Fibroblast of the conjunctiva (primary cell): ENCODE results near the gene TBCK.
"Not testable (repeated sequence)": the region's sequence is repeated elsewhere in the genome, so short reads cannot be mapped to it uniquely, and the experiment has no call there.

Experiments
- DNase-seq: peaks from one replicate; pipeline ENCODE4 v3.0.0-alpha.2; 2010; ENCODE audit warnings: low read depth

Gene TBCK

DNA sequence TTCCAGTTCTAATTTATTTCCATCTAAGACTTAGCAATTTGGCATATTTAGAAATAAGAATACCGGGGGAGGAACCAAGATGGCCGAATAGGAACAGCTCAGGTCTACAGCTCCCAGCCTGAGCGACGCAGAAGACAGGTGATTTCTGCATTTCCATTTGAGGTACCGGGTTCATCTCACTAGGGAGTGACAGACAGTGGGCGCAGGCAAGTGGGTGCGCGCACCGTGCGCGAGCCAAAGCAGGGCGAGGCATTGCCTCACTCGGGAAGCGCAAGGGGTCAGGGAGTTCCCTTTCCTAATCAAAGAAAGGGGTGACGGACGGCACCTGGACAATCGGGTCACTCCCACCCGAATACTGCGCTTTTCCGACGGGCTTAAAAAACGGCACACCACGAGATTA lies 102.7 kb downstream of the TBCK start:
- DNase-seq, result not testable (repeated sequence)

DNA sequence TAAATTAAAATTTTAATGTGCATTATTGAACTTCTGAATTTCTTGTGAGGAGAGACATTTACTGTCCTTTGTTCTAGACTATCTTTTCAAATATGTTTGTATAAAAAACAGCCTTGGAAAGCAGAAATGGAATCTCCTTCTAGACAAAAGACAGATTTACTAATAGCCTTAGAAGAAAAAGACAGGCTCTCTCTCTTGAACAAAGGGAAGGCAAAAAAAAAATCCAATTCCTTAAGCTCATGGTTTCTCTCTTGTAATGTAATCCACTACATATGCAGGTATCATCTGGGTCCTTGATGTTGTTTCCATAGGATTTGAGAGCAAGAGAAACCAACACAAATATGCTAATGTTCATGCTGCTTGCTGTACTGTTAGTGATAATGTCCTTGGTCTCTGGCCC lies 106.0 kb downstream of the TBCK start:
- no peak for DNase-seq

DNA sequence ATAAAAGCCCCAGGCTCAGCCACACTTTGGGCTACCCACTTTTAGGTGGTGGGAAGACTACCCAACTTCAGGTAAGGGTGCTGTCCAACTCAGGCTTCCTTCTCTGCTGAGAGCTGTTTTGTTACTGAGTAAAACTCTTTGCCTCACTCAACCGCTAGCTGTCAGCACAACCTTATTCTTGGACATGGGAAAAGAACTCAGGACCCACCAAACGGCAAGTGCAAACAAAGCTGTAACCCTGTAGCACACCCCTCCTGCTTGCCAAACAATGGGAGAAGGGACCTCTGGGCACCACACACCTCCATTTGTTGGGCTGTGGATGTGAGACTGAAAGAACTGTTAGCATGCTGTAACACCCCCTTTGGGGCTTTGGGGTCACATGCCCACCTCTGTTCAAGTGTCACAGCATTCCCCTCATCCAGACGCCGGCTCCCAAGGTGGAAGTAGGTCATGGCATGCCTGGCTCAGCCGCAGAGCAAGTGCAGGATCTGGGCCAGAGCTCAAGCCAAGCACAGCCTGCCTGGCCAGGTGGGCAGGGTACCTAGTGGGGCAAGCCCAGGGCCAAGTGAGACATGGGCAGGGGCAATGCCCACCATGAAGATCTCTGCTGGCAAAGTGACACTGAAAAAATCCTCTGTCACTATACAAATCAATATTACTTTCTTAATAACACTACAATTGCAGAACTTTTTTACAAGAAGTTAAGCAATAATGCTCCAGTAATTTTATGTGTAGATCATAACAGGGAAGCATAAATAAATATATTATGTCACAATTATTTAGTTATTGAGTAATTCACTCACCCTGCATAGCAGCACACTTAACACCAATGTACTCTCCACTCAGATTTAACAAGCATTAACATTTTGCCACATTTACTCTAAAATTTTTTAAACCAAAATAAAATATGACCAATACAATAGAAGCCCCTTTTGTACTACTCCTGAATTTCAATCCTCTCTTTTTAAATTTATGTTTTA lies 107.2 kb downstream of the TBCK start:
- no peak for DNase-seq

DNA sequence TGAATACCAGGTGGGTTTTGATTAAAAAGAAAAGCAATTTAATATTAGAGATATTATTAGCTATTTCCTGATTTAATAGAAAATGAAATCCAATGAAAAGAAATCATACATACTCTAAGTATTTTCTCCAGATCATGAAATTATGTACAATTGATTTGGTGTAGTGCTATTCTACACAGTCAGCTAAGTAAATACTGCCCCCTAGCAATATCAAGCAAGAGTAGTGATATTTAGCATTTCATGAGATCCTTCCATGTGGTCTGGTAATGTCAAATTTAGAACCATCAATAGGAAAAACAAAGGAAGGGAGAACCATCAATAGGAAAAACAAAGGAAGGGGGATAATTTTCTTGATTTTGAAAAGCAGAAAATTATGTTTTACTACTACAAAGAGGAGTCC lies 114.6 kb downstream of the TBCK start:
- DNase-seq, result peak; percentile 9

DNA sequence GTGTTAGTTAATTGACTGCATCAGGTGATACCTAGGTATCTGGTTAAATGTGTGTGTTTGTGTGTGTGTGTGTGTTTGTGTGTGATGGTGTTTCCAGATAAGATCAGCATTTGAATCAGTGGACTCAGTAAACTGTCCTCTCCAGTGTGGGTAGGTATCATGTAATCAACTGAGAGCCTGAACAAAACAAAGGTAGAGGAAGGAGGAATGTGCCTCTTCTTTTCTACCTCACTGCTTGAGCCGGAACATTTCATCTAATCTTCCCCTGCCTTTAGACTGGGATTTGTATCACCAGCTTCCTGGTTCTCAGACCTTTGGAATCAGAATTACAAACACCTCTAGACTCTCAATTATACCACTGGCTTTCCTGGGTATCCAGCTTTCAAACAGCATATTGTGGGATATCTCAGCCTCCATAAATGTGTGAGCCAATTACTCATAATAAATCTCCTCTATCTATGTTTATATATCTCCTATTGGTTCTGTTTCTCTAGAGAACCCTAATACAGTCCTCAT lies 120.5 kb downstream of the TBCK start:
- DNase-seq, result no peak

DNA sequence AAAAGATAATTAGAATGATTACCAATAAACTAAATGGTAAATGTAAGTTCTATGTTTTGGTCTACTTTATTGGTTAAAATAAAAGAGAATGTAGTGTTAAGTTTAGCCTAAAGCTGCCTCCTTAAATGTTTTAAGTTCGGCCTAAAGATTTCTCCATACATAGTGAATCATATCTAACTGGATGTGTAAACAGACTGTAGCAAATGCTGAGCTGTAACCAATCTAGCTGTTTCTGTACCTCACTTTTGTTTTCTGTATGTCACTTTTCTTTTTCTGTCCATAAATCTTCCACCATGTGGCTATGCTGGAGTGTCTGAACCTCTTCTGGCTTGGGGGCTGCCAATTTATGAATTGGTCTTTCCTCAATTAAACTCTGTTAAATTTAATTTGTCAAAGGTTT lies 121.2 kb downstream of the TBCK start:
- no peak for DNase-seq

DNA sequence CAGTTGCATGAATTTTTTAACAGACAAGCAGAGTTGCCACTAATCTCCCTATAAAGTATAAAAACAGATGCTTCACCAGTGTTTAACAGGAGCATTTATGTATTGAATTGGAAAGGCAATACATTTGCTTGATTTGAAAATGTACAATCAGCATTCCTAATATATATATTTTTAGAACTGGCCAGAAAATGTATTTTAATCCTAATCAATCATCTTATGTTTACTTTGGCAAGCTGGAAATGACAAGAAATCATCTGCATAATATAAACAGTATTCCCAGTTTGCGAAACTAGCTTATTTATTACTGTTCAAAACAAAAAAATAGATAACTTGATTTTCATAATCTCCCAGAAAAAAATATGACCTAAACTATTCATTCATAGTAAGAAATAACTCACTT lies 123.9 kb downstream of the TBCK start:
- no peak for DNase-seq

DNA sequence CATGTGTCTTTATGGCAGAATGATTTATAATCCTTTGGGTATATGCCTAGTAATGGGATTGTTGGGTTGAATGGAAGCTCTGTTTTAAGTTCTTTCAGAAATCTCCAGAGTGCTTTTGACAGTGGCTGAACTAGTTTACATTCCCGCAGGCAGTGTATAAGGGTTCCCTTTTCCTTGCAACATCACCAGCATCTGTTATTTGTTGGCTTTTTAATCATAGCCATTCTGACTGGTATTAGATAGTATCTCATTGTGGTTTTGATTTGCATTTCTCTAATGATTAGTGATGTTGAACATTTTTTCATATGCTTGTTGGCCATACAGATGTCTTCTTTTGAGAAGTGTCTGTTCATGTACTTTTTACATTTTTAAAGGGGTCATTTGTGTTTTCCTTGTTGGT lies 129.8 kb downstream of the TBCK start:
- no peak for DNase-seq

DNA sequence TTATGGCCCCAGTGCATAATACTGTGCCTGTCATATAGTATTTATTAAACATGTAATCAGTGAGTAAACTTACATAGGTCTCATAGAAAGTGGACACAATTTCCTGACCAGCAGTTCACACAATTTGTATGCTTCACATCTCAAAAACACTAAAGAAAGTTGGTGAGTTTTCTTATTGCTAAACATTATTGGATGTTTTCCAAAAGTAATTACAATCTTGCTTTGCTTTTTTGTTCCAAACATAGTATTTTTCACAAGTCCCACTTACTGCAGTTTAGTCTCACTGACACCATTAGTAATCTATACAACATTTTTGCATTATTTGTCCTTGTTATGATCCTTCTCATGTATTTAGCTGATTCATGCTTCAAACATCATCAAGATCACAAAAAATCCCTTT lies 132.5 kb downstream of the TBCK start:
- no peak for DNase-seq

DNA sequence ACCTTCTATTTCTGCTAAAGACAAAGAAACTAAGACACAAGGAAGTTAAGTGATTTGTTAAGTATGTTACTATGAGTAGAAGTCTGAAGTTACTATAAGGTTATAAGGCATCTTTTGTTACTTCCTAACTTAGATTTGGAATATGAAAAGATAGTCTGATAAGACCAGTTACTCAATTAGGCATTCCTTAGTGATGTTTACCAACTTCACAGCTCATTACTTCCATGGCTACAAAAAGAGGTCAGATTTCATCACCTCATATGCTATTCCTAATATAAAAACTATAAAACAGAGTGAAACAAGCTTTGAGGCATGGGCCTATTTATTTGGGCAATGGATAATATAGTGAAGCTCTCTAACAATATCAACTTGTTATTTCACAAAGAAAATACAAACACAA lies 143.1 kb downstream of the TBCK start:
- no peak for DNase-seq

DNA sequence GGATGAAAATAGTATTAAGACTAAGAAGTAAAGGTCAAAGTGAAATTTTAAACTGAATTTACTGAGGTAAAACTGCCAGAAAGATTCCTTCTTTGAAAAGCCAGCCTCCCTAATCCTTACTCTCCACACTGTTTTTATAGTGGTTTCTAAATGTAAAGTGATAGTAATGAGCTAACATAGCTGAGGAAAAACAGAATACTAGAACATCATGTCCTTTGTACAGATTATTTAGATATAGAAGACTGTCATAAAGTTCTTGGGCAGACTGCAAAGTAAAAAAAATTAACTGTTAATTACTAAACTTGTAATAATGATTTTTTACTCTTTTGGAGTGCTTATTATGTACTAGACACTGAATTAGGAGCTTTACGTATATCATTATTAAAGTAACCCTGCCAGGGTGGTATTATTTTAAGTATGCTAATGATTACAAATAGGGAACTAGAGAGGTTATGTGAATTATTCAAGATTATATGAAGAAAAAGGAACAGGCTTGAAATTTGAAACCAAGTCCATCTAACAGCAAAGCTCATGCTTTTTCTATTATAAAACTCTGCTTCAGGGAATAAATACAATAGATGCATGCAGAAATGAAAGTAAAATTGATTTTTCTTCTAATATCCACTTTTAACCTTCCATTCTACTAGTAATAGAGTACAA lies 150.5 kb downstream of the TBCK start:
- no peak for DNase-seq

DNA sequence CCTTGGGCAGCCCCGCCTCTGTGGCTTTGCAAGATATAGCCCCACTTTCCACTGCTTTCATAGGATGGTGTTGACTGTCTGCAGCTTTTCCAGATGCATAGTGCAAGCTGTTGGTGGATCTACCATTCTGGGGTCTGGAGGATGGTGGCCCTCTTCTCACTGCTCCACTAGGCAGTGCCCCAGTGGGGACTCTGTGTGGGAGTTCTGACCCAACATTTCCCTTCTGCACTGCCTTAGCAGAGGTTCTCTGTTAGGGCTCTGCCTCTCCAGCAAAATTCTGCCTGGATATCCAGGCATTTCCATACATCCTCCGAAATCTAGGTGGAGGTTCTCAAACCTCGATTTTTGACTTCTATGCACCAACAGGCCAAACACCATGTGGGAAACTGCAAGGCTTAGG lies 153.7 kb downstream of the TBCK start:
- DNase-seq, result no peak

DNA sequence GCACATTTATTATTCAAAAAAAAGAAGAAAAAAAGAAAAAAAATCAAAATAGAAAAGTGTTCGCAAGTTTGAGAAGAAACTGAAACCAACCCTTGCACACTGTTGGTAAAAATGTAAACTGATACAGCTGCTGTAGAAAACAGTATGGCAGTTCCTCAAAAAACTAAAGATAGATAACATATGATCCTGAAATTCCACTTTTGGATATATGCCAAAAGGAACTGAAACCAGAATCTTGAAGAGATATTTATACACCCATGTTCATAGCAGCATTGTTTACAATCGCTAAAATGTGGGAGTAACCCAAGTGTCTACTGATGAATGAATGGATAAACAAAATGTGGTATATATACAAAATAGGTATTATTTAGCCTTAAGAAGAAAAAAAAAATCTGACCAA lies 155.4 kb downstream of the TBCK start:
- DNase-seq, result no peak

DNA sequence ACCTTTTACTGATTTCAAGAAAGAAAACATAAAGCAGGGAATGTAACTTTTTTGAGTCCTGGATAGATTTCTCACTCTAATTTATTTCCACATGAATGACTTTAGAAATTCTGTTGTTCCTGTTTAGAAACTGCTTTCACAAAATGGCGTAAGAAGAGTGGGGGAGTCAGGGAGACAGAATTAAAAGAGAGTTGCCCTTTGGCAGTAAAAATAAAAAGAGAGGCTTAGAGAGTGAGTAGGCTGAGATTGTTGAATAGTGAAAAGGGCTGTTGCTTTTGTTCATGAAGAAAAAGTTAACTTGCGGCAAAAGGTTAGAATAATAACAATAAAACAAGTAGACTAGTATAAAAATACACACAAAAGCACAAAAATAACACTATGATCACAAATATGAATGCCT lies 166.1 kb downstream of the TBCK start:
- no peak for DNase-seq

DNA sequence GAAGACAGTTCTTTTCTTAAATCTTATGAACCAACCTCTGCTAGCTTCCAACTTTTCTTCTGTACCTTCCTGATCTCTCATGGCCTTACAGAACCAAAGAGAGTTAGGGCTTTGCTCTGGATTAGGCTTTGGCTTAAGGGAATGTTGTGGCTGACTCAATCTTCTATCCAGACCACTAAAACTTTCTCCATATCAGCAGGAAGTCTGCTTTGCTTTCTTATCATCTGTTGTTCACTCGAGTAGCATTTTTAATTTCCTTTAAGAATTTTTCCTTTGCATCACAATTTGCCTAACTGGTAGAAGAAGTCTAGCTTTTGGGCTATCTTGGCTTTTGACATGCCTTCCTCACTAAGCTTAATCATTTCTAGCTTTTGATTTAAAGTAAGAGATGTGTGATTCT lies 167.0 kb downstream of the TBCK start:
- DNase-seq, result no peak

DNA sequence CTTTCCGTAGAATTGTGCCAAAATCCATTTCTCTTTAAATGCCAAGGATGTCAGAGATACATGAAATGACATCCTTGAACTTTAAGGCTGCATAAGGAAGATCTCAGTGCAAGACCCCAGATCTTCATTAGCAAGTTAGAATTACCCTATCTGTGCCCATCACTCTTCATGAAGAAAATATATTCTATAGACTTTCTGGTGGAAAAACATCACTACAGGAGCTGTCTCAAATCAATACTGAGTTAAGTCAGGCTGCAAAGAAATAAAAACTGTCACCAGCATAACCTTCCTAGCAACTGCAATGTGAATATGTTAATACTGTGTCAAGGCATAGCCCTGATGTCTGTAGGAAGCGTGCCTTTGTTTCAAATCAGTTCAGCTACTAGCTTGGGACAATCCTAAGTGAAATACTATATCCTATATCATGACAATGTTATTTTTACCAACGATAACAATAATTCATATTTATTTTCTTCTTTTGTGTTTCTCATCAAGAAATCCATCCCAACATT lies 173.3 kb downstream of the TBCK start:
- DNase-seq, result no peak

DNA sequence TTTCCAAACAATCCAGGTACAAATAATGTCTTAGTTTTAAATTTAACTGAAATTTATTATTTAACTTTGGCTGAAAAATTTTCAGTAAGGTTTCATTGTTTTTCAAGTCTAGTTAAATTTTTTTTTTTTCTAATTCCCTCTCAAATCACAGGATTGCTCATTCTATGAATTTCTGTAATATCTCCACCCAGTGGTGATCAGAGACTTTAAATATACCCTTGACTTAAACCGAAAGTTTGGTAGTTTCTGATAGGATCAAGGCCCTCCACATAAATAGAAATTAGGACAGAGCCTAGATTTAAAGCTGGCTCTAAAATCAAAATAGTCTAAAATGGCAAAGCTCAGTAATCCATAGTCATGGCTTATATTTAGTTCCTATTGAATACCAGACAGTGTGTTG lies 175.4 kb downstream of the TBCK start:
- no peak for DNase-seq

DNA sequence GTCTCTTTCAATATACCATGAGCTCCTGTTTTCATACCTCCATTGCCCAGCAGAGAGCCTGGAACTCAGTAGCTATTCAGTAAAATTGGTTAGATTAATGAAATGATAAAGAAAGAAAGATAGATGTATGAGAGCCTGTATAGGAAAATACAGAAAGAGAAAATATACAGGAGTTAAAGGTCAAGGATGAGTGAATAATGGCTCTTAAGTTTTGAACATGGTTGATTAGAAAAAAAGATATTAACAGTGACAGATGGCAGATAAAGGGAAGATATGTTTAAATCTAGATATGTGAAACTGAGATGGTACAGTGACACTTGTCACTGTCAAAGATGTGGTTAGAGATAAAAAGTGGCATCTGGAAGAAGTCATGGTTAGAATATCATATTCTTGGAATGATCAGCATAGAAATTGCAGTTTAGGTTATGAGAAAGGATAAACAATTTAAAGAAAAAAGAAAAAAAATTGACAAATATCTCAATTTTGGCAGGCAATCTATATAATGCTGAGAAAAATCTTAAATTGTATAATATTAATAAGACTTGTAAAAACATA lies 179.2 kb downstream of the TBCK start:
- no peak for DNase-seq

DNA sequence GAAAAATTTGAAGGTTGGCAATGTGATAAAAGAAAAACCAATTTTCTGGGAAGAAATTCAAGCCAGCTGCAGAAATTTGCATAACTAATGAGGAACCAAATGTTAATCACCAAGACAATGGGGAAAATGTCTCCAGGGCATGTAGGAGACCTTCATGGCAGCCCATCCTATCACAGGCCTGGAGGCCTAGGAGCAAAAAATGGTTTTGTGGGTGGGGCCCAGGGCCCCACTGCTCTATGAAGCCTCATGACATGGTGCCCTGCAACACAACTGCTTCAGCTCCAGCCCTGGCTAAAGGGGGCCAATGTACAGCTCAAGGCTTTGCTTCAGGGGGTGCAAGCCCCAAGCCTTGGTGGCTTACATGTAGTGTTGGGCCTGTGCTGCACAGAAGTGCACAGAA lies 184.0 kb downstream of the TBCK start:
- no peak for DNase-seq

DNA sequence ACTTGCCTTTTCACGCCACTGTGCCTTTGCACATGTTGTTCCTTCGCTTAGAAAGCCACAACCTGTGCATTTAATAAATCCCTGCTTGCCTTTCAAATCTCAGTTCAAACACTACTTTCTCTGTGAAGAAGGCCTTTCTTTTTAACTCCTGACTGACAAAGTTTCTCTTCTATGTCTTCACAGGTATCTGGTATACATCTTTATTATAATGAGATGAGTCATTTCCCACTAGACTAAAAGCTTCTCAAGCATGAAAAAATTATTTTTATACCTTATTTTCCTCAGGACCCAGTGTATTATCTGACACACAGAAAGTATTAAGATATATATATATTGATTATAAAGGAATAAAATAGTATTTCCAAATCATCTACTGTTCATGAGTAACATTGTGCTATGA lies 189.9 kb downstream of the TBCK start:
- no peak for DNase-seq

DNA sequence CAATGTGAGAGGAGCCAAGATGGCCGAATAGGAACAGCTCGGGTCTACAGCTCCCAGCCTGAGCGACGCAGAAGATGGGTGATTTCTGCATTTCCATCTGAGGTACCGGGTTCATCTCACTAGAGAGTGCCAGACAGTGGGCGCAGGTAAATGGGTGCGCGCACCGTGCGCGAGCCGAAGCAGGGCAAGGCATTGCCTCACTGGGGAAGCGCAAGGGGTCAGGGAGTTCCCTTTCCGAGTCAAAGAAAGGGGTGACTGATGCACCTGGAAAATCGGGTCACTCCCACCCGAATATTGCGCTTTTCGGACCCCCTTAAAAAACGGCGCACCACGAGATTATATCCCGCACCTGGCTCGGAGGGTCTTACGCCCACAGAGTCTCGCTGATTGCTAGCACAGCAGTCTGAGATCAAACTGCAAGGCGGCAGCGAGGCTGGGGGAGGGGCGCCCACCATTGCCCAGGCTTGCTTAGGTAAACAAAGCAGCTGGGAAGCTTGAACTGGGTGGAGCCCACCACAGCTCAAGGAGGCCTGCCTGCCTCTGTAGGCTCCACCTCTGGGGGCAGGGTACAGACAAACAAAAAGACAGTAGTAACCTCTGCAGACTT lies 196.0 kb downstream of the TBCK start:
- DNase-seq, result not testable (repeated sequence)

DNA sequence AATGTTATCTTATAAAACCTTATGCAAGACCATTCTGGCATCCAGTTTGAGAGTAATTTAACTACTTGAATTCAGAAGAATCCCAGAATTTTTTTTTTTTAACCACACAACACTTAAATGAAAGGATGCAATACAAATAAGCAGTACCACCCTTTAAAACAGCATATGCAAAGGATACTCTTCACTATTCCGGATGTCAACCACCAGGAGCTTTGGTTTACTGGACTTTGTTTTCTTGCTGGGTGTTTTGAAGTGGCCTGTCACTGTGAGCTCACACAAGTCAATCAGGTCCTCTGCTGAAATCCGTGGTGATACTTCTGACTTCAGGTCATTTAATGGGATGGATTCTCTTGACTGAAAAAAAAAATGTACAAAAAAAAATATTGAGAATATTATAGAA lies 200.0 kb downstream of the TBCK start:
- no peak for DNase-seq
